Measurements from ENCODE around the gene IL17REL. TPM values are rescaled to one million over a fixed set of nuclear protein-coding genes. Genes with fewer than 3 reads are reported as not detected.
A peak's percentile ranks its signal among the peaks of the same experiment; 100 is the strongest.

The IL17REL gene
- total and polyA plus RNA-seq, 2 of the 13 experiments (the other 11 are each of a cell fraction or from before 2014, with no cell fraction given) = not detected

DNA sequence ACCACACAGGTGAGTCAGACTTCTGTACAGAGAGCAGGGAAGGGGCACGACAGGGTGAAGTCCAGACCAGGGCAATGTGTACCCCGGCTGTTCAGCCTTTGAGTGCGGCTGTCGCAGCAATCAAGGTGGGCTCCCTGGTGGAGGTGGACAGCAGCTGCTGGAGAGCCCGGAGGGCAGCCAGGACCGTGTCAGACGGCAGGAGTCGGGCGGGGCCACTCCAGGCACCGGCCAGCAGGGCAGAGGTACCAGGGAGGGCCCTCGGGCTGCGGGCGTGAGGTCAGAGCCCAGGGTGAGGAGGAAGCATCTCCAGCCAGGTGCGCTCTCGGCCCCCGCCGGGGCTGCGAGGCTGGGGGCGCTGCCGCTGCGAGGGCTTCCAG lies 52.8 kb downstream of the IL17REL start (continued):
- TF ChIP-seq JUNB (CRISPR knock-in tag; IDR thresholded peaks at IDR 0.05; ENCODE audit: borderline replicate concordance) (no peak), ZNF550 (CRISPR knock-in tag; IDR thresholded peaks at IDR 0.05; ENCODE audit: borderline replicate concordance) (no peak), ZNF558 (CRISPR knock-in tag; IDR thresholded peaks at IDR 0.05; ENCODE audit: borderline replicate concordance) (no peak), MAFF (IDR thresholded peaks at IDR 0.05; ENCODE audit: low read depth, low read length) (no peak), MAF1 (CRISPR knock-in tag; IDR thresholded peaks at IDR 0.05; ENCODE audit: borderline replicate concordance) (peak; percentile 69; the same call in 1 of the 2 replicates), GFI1 (CRISPR knock-in tag; IDR thresholded peaks at IDR 0.05; ENCODE audit: borderline replicate concordance) (peak; percentile 74; the same call in 1 of the 2 replicates), MBD4 (IDR thresholded peaks at IDR 0.05; ENCODE audit: borderline replicate concordance, low read length) (no peak), ZNF33B (CRISPR knock-in tag; IDR thresholded peaks at IDR 0.05) (no peak), ZNF274 (CRISPR knock-in tag; IDR thresholded peaks at IDR 0.05) (0 out of 2 replicates have a peak, but pooled peaks have one; percentile 14), DPF2 (CRISPR knock-in tag; IDR thresholded peaks at IDR 0.05; ENCODE audit: borderline replicate concordance, low read depth) (no peak), KMT2A (CRISPR knock-in tag; IDR thresholded peaks at IDR 0.05) (no peak), SALL1 (CRISPR knock-in tag; IDR thresholded peaks at IDR 0.05) (no peak), HOXA5 (CRISPR knock-in tag; IDR thresholded peaks at IDR 0.05) (peak; percentile 15; the same call in 1 of the 2 replicates), ISL2 (CRISPR knock-in tag; IDR thresholded peaks at IDR 0.05) (no peak), SRSF1 (optimal IDR thresholded peaks at IDR 0.05; ENCODE audit: low read depth, low read length) (peak; percentile 71), CBFB (CRISPR knock-in tag; IDR thresholded peaks at IDR 0.05) (no peak), PRPF4 (IDR thresholded peaks at IDR 0.05; ENCODE audit: low read depth, low read length, poor library complexity, severe bottlenecking) (no peak), AKAP8 (CRISPR knock-in tag; IDR thresholded peaks at IDR 0.05) (no peak), TBL1XR1 (IDR thresholded peaks at IDR 0.05; ENCODE audit: borderline replicate concordance, low read length, partially characterized antibody) (no peak), ZNF33A (CRISPR knock-in tag; IDR thresholded peaks at IDR 0.05; ENCODE audit: borderline replicate concordance) (no peak)
- TF ChIP-seq, protein P1, sequence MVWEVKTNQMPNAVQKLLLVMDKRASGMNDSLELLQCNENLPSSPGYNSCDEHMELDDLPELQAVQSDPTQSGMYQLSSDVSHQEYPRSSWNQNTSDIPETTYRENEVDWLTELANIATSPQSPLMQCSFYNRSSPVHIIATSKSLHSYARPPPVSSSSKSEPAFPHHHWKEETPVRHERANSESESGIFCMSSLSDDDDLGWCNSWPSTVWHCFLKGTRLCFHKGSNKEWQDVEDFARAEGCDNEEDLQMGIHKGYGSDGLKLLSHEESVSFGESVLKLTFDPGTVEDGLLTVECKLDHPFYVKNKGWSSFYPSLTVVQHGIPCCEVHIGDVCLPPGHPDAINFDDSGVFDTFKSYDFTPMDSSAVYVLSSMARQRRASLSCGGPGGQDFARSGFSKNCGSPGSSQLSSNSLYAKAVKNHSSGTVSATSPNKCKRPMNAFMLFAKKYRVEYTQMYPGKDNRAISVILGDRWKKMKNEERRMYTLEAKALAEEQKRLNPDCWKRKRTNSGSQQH (CRISPR knock-in tag; IDR thresholded peaks at IDR 0.05; ENCODE audit: low read depth) = no peak
- TF ChIP-seq, protein P2, sequence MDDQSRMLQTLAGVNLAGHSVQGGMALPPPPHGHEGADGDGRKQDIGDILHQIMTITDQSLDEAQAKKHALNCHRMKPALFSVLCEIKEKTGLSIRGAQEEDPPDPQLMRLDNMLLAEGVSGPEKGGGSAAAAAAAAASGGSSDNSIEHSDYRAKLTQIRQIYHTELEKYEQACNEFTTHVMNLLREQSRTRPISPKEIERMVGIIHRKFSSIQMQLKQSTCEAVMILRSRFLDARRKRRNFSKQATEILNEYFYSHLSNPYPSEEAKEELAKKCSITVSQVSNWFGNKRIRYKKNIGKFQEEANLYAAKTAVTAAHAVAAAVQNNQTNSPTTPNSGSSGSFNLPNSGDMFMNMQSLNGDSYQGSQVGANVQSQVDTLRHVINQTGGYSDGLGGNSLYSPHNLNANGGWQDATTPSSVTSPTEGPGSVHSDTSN (CRISPR knock-in tag; IDR thresholded peaks at IDR 0.05; ENCODE audit: borderline replicate concordance) = peak; percentile 21; the same call in 1 of the 2 replicates
- TF ChIP-seq, protein P3, sequence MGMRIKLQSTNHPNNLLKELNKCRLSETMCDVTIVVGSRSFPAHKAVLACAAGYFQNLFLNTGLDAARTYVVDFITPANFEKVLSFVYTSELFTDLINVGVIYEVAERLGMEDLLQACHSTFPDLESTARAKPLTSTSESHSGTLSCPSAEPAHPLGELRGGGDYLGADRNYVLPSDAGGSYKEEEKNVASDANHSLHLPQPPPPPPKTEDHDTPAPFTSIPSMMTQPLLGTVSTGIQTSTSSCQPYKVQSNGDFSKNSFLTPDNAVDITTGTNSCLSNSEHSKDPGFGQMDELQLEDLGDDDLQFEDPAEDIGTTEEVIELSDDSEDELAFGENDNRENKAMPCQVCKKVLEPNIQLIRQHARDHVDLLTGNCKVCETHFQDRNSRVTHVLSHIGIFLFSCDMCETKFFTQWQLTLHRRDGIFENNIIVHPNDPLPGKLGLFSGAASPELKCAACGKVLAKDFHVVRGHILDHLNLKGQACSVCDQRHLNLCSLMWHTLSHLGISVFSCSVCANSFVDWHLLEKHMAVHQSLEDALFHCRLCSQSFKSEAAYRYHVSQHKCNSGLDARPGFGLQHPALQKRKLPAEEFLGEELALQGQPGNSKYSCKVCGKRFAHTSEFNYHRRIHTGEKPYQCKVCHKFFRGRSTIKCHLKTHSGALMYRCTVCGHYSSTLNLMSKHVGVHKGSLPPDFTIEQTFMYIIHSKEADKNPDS (CRISPR knock-in tag; IDR thresholded peaks at IDR 0.05) = 0 out of 2 replicates have a peak, but pooled peaks have one; percentile 67
- TF ChIP-seq, protein P4, sequence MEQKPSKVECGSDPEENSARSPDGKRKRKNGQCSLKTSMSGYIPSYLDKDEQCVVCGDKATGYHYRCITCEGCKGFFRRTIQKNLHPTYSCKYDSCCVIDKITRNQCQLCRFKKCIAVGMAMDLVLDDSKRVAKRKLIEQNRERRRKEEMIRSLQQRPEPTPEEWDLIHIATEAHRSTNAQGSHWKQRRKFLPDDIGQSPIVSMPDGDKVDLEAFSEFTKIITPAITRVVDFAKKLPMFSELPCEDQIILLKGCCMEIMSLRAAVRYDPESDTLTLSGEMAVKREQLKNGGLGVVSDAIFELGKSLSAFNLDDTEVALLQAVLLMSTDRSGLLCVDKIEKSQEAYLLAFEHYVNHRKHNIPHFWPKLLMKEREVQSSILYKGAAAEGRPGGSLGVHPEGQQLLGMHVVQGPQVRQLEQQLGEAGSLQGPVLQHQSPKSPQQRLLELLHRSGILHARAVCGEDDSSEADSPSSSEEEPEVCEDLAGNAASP (CRISPR knock-in tag; IDR thresholded peaks at IDR 0.05; ENCODE audit: borderline replicate concordance) = no peak
- TF ChIP-seq, protein P5, sequence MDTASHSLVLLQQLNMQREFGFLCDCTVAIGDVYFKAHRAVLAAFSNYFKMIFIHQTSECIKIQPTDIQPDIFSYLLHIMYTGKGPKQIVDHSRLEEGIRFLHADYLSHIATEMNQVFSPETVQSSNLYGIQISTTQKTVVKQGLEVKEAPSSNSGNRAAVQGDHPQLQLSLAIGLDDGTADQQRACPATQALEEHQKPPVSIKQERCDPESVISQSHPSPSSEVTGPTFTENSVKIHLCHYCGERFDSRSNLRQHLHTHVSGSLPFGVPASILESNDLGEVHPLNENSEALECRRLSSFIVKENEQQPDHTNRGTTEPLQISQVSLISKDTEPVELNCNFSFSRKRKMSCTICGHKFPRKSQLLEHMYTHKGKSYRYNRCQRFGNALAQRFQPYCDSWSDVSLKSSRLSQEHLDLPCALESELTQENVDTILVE (CRISPR knock-in tag; IDR thresholded peaks at IDR 0.05) = no peak

All from HepG2 (cell line).